Measurements from ENCODE around the gene PLXNA2.

Gene PLXNA2

GRCh38 chr1:208242146-208242545 lies 2.0 kb downstream of the PLXNA2 start:
- in situ Hi-C loops (cut with HindIII; ENCODE audit: low sequenced_read_pairs): loop anchor here (25.0 kb wide), 1 partner anchor 230 kb away; no protein-coding TSS in a partner anchor

GRCh38 chr1:208241512-208241911 lies 2.7 kb downstream of the PLXNA2 start:
- in situ Hi-C loops (cut with HindIII; ENCODE audit: low sequenced_read_pairs): loop anchor here (25.0 kb wide), 1 partner anchor 229 kb away; no protein-coding TSS in a partner anchor

- in situ Hi-C loops (cut with HindIII; ENCODE audit: low sequenced_read_pairs): loop anchor here (25.0 kb wide), 1 partner anchor 229 kb away; no protein-coding TSS in a partner anchor
Observed at GRCh38 chr1:208240662-208241355, 3.4 kb downstream of the PLXNA2 start.

GRCh38 chr1:208239473-208240381 lies 4.5 kb downstream of the PLXNA2 start:
- in situ Hi-C loops (cut with HindIII; ENCODE audit: low sequenced_read_pairs): loop anchor here (25.0 kb wide), 1 partner anchor 227 kb away; no protein-coding TSS in a partner anchor

GRCh38 chr1:208238710-208239472 lies 5.3 kb downstream of the PLXNA2 start:
- in situ Hi-C loops (cut with HindIII; ENCODE audit: low sequenced_read_pairs): loop anchor here (25.0 kb wide), 1 partner anchor 227 kb away; no protein-coding TSS in a partner anchor

GRCh38 chr1:208237241-208237640 lies 6.9 kb downstream of the PLXNA2 start:
- in situ Hi-C loops (cut with HindIII; ENCODE audit: low sequenced_read_pairs): loop anchor here (25.0 kb wide), 1 partner anchor 225 kb away; no protein-coding TSS in a partner anchor

GRCh38 chr1:208235982-208236761 lies 8.0 kb downstream of the PLXNA2 start:
- in situ Hi-C loops (cut with HindIII; ENCODE audit: low sequenced_read_pairs): loop anchor here (25.0 kb wide), 1 partner anchor 224 kb away; no protein-coding TSS in a partner anchor

GRCh38 chr1:208235356-208235981 lies 8.7 kb downstream of the PLXNA2 start:
- in situ Hi-C loops (cut with HindIII; ENCODE audit: low sequenced_read_pairs): loop anchor here (25.0 kb wide), 1 partner anchor 223 kb away; no protein-coding TSS in a partner anchor

GRCh38 chr1:208234721-208235120 lies 9.5 kb downstream of the PLXNA2 start:
- in situ Hi-C loops (cut with HindIII; ENCODE audit: low sequenced_read_pairs): loop anchor here (25.0 kb wide), 1 partner anchor 222 kb away; no protein-coding TSS in a partner anchor

- in situ Hi-C loops (cut with HindIII; ENCODE audit: low sequenced_read_pairs): loop anchor here (25.0 kb wide), 1 partner anchor 222 kb away; no protein-coding TSS in a partner anchor
Observed at GRCh38 chr1:208233978-208234377, 10.2 kb downstream of the PLXNA2 start.

- in situ Hi-C loops (cut with HindIII; ENCODE audit: low sequenced_read_pairs): loop anchor here (25.0 kb wide), 1 partner anchor 221 kb away; no protein-coding TSS in a partner anchor
Observed at GRCh38 chr1:208233546-208233945, 10.6 kb downstream of the PLXNA2 start.

- in situ Hi-C loops (cut with HindIII; ENCODE audit: low sequenced_read_pairs): loop anchor here (25.0 kb wide), 1 partner anchor 220 kb away; no protein-coding TSS in a partner anchor
Observed at GRCh38 chr1:208232662-208233038, 11.5 kb downstream of the PLXNA2 start.

GRCh38 chr1:208231881-208232661 lies 12.1 kb downstream of the PLXNA2 start:
- in situ Hi-C loops (cut with HindIII; ENCODE audit: low sequenced_read_pairs): loop anchor here (25.0 kb wide), 1 partner anchor 220 kb away; no protein-coding TSS in a partner anchor

- in situ Hi-C loops (cut with HindIII; ENCODE audit: low sequenced_read_pairs): loop anchor here (25.0 kb wide), 1 partner anchor 219 kb away; no protein-coding TSS in a partner anchor
Observed at GRCh38 chr1:208230668-208231529, 13.3 kb downstream of the PLXNA2 start.

GRCh38 chr1:208228550-208228949 lies 15.6 kb downstream of the PLXNA2 start:
- in situ Hi-C loops (cut with HindIII; ENCODE audit: low sequenced_read_pairs): loop anchor here (25.0 kb wide), 1 partner anchor 216 kb away; no protein-coding TSS in a partner anchor

- in situ Hi-C loops (cut with HindIII; ENCODE audit: low sequenced_read_pairs): loop anchor here (25.0 kb wide), 1 partner anchor 216 kb away; no protein-coding TSS in a partner anchor
Observed at GRCh38 chr1:208228026-208228425, 16.2 kb downstream of the PLXNA2 start.

GRCh38 chr1:208227366-208227765 lies 16.8 kb downstream of the PLXNA2 start:
- in situ Hi-C loops (cut with HindIII; ENCODE audit: low sequenced_read_pairs): loop anchor here (25.0 kb wide), 1 partner anchor 215 kb away; no protein-coding TSS in a partner anchor
